Stimulated activated CD4-positive, alpha-beta T cell treated with anti-CD3 and anti-CD28 coated beads, Interleukin-4, amount 100 ng/mL, for 4 hours (primary cell): ENCODE measurements around the gene KIAA1614.
A peak's percentile ranks its signal among the peaks of the same experiment; 100 is the strongest.
"Not testable (repeated sequence)": the region's sequence is repeated elsewhere in the genome, so short reads cannot be mapped to it uniquely, and the experiment has no call there.

ENCODE experiments used
- DNase-seq, 2 experiments: peaks; one replicate each; pipeline ENCODE4 v3.0.0-alpha.2; 2020

KIAA1614 gene

DNA sequence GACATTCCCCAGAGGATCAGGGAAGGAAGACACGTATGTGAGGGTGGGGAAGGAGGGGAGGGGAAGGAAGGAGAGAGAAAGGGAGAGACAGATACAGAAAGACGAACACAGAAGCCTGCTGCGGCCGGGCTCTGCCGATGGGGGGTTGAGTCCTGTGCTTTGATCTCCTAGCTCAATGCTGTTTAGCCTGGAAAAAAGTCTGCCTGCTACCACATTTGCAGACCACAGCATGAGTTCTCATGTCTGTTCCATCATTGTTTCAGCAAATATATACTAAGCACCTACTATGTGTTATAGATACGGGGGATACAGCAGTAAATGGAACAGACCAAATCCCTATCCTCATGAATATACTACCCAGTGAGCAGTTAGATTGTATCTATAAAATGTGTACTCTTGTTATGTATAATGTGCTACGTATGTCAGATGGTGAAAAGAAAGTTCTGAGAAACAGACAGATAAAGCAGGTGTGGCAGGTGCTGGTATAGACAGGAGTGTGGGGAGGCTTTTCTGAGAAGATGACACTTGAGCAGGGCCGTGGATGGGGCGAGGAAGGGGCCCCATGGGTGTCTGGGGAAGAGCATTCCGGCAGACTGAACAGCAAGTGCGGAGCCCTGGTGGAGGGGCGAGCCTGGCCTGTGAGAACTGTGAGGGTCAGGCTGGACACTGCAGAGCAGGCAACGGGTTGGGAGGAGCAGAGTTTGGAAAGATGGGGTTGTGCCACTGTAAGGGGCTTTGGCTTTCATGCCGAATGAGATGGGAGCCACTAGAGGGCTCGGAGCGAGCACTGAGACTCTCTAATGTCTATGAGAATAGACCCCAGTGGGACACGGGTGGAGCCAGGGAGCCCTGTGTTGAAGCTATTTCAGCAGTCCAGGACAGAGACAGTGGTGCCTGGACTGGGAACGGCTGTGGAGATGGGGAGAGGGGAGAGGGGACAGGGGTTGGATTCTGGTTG lies 34.1 kb downstream of the KIAA1614 start:
- no peak for DNase-seq

- DNase-seq: no peak
Observed at GRCh38 chr1:180947499-180947885, 34.8 kb downstream of the KIAA1614 start.

DNA sequence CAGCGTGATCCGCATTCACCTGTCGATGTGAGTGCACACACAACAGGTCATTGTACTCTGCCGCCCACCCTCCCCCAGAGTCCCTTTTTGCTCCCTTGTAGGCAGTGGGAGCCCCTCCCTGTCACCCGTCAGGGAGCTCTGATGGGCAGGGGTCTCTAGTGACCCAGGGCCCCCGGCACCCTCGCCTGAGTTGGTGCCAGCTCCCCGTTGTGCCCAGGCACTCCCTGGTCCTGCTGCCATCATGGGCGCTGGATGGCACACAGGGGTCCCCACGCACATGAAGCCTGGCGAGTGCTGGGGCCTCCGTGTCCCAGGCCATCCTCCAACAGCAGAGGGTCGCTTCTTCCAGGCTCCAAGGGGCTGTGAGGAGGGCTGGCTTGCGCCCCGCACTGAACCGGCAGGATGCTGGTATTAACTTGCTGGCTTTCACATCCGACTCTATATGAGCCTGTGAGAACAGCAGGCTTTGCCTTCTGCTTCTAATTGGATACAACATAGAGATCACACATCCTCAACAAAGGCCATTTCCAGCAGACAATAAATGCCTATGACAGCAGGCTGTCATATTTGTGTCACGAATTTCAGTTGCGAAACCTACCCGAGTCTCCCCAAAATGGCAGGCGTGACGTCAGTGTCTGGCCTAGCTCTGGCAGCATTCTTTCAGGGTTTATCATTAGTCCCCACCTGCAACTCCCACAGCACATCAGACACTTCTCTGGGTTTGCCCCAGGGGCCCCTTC lies 35.4 kb downstream of the KIAA1614 start:
- no peak for DNase-seq

- DNase-seq: no peak
Observed at GRCh38 chr1:180948641-180949615, 36.2 kb downstream of the KIAA1614 start.

GRCh38 chr1:180949616-180950000 lies 36.9 kb downstream of the KIAA1614 start:
- no peak for DNase-seq

DNA sequence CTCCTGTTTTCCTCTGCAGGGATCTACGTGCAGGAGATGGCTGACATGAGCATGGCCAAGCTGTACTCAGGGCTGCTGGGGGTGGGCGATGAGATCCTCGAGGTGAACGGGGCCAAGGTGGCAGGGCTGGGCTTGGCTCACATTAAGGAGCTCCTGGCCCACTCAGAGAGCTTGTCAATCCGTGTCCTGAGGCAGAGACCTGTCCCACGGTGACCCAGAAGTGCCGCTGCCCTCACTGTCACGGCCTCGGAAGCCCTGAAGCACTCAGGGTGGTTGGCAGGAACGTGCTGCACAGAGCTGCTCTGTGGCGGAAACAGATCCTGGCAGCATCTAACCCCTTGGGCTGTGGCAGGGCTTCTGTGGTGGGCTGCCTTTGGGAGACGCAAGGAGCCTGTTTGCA lies 37.6 kb downstream of the KIAA1614 start:
- no peak for DNase-seq

DNA sequence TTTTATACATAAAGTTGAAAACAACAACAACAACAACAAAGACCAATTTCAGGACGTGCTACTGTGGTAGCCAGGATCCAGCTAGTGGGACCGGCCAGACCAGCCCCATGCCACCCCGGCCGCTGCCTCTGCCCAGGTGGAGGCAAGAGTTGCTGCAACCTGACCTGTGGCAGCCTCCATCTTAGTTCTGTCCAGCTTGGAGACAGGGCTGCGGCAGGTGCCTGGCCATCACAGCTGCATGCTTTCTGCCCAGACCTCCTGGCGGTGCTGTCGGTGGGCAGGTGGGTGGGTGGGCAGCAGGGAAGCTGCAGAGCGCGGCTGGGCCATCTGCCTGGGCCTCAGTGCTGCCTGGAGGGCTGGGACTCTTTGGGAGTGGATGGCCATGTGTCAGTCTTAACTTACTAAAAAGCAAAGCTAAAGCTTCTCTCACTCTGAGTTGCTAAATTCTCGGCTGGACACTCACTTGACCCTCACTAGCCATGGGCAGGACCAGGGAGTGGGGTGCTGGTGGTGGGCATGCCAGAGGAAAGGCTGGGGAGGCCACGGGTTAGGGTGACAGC lies 38.6 kb downstream of the KIAA1614 start:
- DNase-seq: no peak

DNA sequence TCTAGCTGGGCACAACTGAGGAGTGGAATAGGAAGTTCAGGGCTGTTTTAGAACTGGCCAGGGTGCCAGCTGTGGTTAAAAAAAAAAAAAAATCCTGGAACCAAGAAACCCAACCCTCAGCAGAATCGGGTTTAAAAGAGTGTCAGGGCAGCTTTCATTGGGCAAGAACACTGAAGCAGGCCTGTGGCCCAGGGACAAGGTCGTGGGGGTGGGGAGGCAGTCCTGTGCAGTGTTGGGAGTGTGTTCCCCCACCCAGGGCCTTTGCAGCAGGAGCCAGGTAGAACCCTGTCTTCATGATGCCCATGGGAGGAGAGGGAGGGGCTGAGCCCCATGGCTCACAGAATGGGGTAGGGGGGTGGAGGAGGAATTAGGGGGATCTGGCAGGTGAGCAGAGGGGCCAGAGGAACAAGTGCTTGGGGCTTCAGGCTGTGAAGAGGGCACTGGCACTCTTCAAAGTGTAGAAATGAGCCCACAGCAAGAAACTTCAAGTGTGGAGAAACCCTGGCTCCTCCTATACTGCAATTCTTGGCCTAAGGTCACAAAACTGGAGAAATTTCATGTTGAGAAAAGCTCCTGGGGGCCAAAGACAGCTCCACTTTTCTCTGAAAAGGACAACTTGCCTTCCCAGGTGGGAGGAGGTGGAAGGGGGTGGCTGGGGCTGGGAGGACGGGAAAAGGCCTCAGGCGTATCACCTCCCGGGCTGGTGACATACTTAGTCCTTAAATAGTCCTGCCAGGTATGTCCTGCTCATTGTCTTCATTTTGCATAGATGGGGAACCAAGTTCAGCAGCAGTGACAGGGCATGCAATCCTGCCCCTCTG lies 39.3 kb downstream of the KIAA1614 start:
- no peak for DNase-seq

GRCh38 chr1:180952657-180953013 lies 39.9 kb downstream of the KIAA1614 start:
- no peak for DNase-seq

GRCh38 chr1:180953291-180954004 lies 40.8 kb downstream of the KIAA1614 start:
- DNase-seq: no peak

DNA sequence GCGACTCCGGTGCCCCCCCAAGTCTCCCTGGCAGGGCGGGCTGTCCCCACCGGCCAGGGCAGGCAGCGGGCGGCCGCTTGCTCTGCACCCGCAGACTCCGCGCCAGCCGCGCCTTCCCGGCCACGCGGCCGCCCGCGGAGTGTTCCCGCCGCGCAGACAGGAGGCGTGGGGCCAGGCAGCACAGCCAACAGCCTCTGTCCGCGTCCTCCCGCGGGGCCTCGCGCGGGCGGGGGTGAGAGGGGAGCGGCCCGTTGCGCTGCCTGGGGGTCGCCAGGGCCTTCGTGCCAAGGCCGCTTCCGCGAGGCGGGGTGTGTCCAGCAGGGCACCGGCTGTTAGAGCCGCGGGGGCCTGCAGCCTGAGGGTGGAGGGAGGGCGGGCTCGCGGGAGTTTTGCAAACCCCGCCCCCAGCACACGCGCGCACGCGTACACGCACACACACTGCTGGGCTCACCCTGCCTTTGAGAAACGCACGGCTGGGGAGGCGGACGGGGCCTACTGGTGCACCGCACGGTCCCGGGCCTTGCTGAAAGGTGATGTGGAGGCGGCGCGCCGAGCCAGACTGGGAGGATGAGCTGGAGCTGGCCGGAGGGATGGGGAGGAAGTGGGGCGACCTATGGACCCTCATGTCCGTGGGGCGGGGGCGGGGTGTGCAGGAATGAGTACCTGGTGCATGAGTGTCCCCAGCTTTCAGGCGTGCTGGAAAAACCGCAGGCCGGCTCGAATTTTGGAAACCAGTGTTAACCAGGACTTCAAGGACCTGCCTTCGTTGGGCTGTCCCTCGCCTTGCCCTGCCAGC lies 41.5 kb downstream of the KIAA1614 start:
- DNase-seq: peak; percentile 63 to 69

DNA sequence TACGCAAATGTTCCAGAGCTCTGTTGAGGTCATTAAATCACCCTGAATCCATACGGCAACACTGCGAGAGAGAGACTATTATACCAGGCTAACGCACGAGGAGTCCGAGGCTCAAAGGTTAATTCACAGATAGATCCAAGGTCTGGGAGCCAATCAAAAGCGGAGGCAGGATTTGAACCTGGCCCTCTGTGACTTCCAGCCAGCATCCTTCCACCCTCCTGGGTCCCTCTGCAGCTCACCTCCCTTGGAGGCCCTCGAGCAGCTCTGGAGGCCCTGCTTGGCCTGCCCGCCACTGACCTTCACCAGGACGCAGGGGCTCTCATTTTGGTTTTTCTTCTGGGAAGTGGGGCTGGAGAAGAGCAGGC lies 42.1 kb downstream of the KIAA1614 start:
- no peak for DNase-seq

DNA sequence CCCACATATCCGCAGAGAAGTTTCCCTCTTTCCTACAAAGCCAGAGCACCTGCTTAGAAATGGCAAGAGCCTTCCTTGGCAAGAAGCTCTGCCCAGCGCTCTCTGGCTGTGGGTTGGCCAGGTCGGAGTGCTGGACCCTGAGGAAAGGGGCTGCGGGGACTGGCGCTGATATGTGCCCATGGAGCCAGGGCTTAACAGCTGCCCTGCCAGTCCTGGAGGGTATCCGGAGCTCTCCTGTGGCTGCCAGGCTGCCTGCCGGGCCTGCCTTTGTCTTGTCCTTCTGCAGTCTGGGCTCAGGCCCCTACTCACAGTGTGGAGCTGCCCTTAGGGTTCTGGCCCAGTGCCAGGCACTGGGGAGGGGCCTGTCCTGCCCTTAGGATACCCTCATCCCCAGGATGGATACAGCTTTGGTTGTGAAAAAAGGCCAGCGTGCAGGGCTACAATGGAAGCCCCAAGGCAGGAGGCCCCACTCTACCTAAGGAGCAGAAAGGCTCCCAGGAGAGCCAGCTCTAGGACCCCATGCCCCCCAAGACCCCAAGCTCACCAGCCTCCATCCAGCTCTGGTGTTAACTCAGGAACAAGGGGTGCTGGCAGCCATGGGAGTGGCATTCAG lies 43.4 kb downstream of the KIAA1614 start:
- DNase-seq: no peak

DNA sequence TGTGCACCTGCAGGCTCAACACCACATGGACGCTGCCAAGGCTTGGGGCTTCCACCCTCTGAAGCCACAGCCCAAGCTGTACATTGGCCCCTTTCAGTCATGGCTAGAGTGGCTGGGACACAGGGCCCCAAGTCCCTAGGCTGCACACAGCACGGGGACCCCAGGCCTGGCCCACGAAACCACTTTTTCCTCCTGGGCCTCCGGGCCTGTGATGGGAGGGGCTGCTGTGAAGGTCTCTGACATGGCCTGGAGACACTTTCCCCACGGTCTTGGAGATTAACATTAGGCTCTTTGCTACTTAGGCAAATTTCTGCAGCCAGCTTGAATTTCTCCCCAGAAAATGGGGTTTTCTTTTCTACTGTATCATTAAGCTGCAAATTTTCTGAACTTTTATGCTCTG lies 46.9 kb downstream of the KIAA1614 start:
- DNase-seq: not testable (repeated sequence)

- DNase-seq: no peak
Observed at GRCh38 chr1:180961622-180962021, 48.9 kb downstream of the KIAA1614 start.

GRCh38 chr1:180962178-180962577 lies 49.5 kb downstream of the KIAA1614 start:
- no peak for DNase-seq

- no peak for DNase-seq
Observed at GRCh38 chr1:180964056-180964455, 51.4 kb downstream of the KIAA1614 start.

DNA sequence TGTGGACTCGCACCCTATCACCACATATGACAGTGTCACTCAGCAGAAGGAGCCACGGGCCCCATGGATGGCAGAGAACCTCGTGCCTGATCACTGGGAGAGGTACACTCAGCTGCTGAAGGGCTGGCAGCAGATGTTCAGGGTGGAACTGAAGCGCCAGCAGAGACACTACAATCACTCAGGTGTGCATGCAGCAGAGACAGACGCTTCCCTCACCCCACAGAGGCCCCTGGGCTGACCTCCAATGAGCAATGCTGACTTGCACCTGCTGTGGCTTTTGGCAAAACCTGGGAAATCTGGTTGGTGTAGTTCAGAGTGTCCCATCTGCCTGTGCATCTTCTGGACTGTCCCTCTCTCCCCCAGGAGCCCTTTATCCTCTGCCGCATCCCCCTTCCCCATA lies 51.9 kb downstream of the KIAA1614 start:
- no peak for DNase-seq

- DNase-seq: no peak
Observed at GRCh38 chr1:180966312-180966711, 53.6 kb downstream of the KIAA1614 start.
